PC-9 (cell line): ENCODE measurements around the gene SETD3. TPM values are rescaled to one million over a fixed set of nuclear protein-coding genes. Genes with fewer than 3 reads are reported as not detected.

Experiments used
- BruUV-seq: library from RNA; stranded (reverse); fragments of 400-500 nt; replicated peaks from 2 replicates; lab custom pipeline; 2021; lab: Mats Ljungman, UMichigan
- CTCF ChIA-PET: fragments of 300-600 bp; sonication (Branson Sonifier 250); formaldehyde crosslinking; loops from one replicate; lab custom pipeline; 2022; ENCODE audit warnings: antibody characterized with exemption; lab: Charles Lee
- POLR2A ChIA-PET: fragments of 300-600 bp; sonication (Branson Sonifier 250); formaldehyde crosslinking; loops from one replicate; lab custom pipeline; 2022; ENCODE audit warnings: antibody characterized with exemption; ENCODE audit not compliant: unreplicated experiment; lab: Charles Lee
- DNase-seq, 2 experiments: peaks; one replicate each; pipeline versions ENCODE4 v3.0.0 to v3.0.0-alpha.2; 2015 to 2022; ENCODE audit warnings: mixed read lengths in 1 of 2
- H2AFZ ChIP-seq: fragments of 200-600 bp; sonication (generic); 2 replicates; pipeline ENCODE4 v1.8.1; 2017; ENCODE audit warnings: antibody characterized with exemption
- H3F3A ChIP-seq: fragments of 200-600 bp; sonication (generic); 2 replicates; pipeline ENCODE4 v1.8.1; 2017; ENCODE audit warnings: antibody characterized with exemption, mild to moderate bottlenecking, low read depth; ENCODE audit not compliant: insufficient read depth
- H3K27ac ChIP-seq: fragments of 200-600 bp; sonication (generic); 2 replicates; pipeline ENCODE4 v1.6.1; 2016; ENCODE audit warnings: mixed run types
- H3K27me3 ChIP-seq: fragments of 200-600 bp; sonication (generic); 2 replicates; pipeline ENCODE4 v1.6.1; 2016; ENCODE audit warnings: low read depth, mixed run types; ENCODE audit not compliant: insufficient read depth
- H3K36me3 ChIP-seq: fragments of 200-600 bp; sonication (generic); 2 replicates; pipeline ENCODE4 v1.6.1; 2016; ENCODE audit warnings: low read depth, mixed run types
- H3K4me1 ChIP-seq: fragments of 200-600 bp; sonication (generic); replicated peaks from 2 replicates; pipeline ENCODE4 v1.6.1; 2016; ENCODE audit warnings: mixed run types; ENCODE audit not compliant: insufficient read depth
- H3K4me2 ChIP-seq: fragments of 200-600 bp; sonication (generic); 2 replicates; pipeline ENCODE4 v1.6.1; 2017; ENCODE audit warnings: mixed run types
- H3K4me3 ChIP-seq: fragments of 200-600 bp; sonication (generic); 2 replicates; pipeline ENCODE4 v1.6.1; 2016; ENCODE audit warnings: mixed run types
- H3K79me2 ChIP-seq: fragments of 200-600 bp; sonication (generic); 2 replicates; pipeline ENCODE4 v1.6.1; 2017; ENCODE audit warnings: low read depth, mixed run types
- H3K9me2 ChIP-seq: fragments of 200-600 bp; sonication (generic); 2 replicates; pipeline ENCODE4 v1.8.1; 2017; ENCODE audit warnings: mild to moderate bottlenecking; ENCODE audit not compliant: insufficient read depth
- H3K9me3 ChIP-seq: fragments of 200-600 bp; sonication (generic); 2 replicates; pipeline ENCODE4 v1.8.1; 2016; ENCODE audit warnings: low read depth; ENCODE audit not compliant: insufficient read depth
- H4K20me1 ChIP-seq: fragments of 200-600 bp; sonication (generic); 2 replicates; pipeline ENCODE4 v1.8.1; 2017; ENCODE audit not compliant: insufficient read depth
- EZH2 ChIP-seq: fragments of 200-600 bp; sonication (generic); IDR thresholded peaks from 2 replicates; pipeline ENCODE4 v1.8.0; 2017; ENCODE audit warnings: antibody characterized with exemption, low read depth
- intact Hi-C: fragments of 100-400 bp; cut with micrococcal nuclease; formaldehyde crosslinking; loops from one replicate; pipeline ENCODE4 v1.10.0; 2022; ENCODE audit not compliant: unreplicated experiment
- total RNA-seq: library from RNA; stranded (reverse); gene quantifications from 2 replicates; pipeline ENCODE4 v1.2.3, GENCODE V29; 2021
- TF ChIP-seq, protein P1 (sequence below): fragments of 200-600 bp; sonication (generic); conservative IDR thresholded peaks from 2 replicates; pipeline ENCODE4 v1.6.1; 2017; ENCODE audit warnings: mixed run types, antibody characterized with exemption, mild to moderate bottlenecking, moderate library complexity

The SETD3 gene
- total RNA-seq, 1 experiment from 2014 or later: 13.4 TPM

DNA sequence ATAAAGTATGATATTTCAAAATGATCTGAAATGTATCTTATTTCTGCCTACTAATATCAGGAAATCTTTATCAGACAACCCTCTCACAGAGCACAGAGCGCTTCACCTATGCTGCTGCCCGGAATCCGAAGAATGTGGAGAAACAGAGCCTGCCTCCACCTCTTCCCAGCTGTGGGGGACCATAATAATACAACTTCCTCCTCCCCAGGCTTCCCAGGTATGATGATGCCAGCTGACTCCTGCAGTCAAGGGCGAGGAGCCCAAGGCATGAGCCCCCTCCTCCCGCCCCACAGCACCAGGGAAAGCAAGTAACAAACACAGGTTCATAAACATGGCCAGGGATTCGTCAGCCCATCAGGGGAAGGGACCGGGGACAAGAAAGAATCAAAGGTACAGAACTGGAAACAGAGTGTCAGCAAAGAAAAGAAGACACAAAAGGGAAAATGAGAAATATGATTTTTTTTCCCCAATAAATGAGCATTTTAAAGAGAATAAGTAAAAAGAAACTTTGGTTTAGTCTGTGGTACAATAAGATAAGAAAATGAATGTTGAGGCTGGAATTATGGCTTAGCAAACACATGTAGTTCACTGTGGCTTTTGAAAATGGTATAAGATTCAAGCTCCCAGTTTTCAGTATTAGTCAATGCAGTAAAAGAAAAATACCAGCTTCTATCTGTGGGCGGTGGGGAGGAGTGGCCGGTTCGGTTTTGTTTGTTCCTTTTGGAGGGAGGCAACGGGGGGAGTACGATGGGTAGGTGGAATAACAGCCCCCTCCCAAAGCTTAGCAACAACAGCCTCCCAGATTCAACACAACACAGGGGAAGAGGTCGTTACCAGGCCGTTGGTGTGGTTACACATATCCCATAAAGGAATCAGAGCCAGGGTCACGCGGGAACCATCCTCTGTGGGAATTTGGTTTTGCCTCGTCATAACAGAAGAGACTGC, 68.3 kb downstream of the SETD3 start:
- no peaks in the 10 kb centered on the region for H3K9me3 ChIP-seq
- H3K27me3 ChIP-seq: no peaks in the 10 kb centered on the region
- no peaks in the 10 kb centered on the region for H3K36me3 ChIP-seq
- H3K79me2 ChIP-seq: no peaks in the 10 kb centered on the region
- TF ChIP-seq, protein P1, sequence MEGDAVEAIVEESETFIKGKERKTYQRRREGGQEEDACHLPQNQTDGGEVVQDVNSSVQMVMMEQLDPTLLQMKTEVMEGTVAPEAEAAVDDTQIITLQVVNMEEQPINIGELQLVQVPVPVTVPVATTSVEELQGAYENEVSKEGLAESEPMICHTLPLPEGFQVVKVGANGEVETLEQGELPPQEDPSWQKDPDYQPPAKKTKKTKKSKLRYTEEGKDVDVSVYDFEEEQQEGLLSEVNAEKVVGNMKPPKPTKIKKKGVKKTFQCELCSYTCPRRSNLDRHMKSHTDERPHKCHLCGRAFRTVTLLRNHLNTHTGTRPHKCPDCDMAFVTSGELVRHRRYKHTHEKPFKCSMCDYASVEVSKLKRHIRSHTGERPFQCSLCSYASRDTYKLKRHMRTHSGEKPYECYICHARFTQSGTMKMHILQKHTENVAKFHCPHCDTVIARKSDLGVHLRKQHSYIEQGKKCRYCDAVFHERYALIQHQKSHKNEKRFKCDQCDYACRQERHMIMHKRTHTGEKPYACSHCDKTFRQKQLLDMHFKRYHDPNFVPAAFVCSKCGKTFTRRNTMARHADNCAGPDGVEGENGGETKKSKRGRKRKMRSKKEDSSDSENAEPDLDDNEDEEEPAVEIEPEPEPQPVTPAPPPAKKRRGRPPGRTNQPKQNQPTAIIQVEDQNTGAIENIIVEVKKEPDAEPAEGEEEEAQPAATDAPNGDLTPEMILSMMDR: no peak
- no peak for TF ChIP-seq EZH2
- ChIA-PET CTCF (interaction anchor here (0.6 kb wide), 1 partner anchor 802 kb away, joined by 3 read pairs; no protein-coding TSS in a partner anchor), POLR2A (interaction anchor here (0.6 kb wide), 1 partner anchor 69 kb away, joined by 6 read pairs; the partner anchor contains the start of gene CCNK)
- no peaks in the 10 kb centered on the region for H4K20me1 ChIP-seq
- H3K4me2 ChIP-seq: no peak overlapping the region
- H3K27ac ChIP-seq: no peak overlapping the region
- H2AFZ ChIP-seq: no peak overlapping the region
- intact Hi-C loops: no loop called here
- H3K9me2 ChIP-seq: no peaks in the 10 kb centered on the region
- peak in 1 of 2 experiments; percentile 2 for DNase-seq
- BruUV-seq: no TSS peak
- no peaks in the 10 kb centered on the region for H3K4me1 ChIP-seq
- H3K4me3 ChIP-seq: no peak overlapping the region
- H3F3A ChIP-seq: no peaks in the 10 kb centered on the region

DNA sequence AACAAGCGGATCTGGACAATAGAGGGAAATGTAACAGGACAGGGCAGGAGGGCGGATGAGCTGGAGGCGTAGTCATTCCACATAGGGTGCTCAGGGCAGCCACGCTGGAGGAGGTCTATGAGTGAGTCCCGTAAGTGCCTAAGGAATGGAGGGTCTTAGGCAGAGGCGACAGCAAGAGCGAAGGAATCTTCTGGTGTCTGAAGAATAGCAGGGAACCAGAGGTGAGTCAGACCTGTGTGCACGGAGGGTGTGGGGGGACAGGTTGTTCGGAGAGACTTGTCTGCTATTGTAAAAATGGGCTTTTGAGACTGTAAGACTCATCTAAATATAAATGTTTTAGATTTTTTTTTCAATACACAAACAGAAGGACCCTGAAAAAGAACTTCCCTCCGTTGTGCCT, 70.6 kb downstream of the SETD3 start:
- POLR2A ChIA-PET: no interaction called here
- no peak for DNase-seq
- Histone ChIP-seq H2AFZ (no peak overlapping the region), H3K27me3 (no peaks in the 10 kb centered on the region), H3K9me2 (no peaks in the 10 kb centered on the region), H3F3A (no peaks in the 10 kb centered on the region), H3K9me3 (no peaks in the 10 kb centered on the region), H4K20me1 (no peaks in the 10 kb centered on the region), H3K4me1 (no peaks in the 10 kb centered on the region), H3K4me3 (no peak overlapping the region), H3K27ac (no peak overlapping the region), H3K36me3 (no peaks in the 10 kb centered on the region), H3K79me2 (no peaks in the 10 kb centered on the region), H3K4me2 (no peak overlapping the region)
- TF ChIP-seq, protein P1: no peak
- no peak for TF ChIP-seq EZH2
- CTCF ChIA-PET: no interaction called here
- intact Hi-C loops: no loop called here
- no TSS peak for BruUV-seq

DNA sequence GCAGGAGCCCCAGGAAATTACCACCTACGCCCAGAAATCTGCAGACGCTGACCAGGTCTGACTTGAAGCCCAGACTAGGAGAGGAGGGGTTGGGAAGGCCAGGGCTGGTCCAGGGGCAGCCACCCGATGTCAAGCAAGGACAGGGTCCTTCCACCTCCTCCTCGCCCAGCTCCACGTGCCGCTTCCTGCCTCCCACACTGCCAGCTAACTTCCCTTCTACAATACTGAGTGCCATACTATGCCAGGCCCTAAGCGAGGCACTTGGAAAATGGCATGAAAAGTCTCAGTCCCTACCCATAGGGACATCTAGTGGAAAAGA, 71.7 kb downstream of the SETD3 start:
- no peaks in the 10 kb centered on the region for H3K4me1 ChIP-seq
- no peak overlapping the region for H2AFZ ChIP-seq
- H3K4me2 ChIP-seq: no peak overlapping the region
- H3K9me2 ChIP-seq: no peaks in the 10 kb centered on the region
- no peaks in the 10 kb centered on the region for H3K9me3 ChIP-seq
- TF ChIP-seq EZH2: no peak
- TF ChIP-seq, protein P1: no peak
- no peaks in the 10 kb centered on the region for H3K27me3 ChIP-seq
- H3F3A ChIP-seq: no peaks in the 10 kb centered on the region
- DNase-seq: no peak
- intact Hi-C loops: no loop called here
- no peaks in the 10 kb centered on the region for H3K79me2 ChIP-seq
- no TSS peak for BruUV-seq
- H3K27ac ChIP-seq: no peak overlapping the region
- ChIA-PET CTCF (no interaction called here), POLR2A (no interaction called here)
- H4K20me1 ChIP-seq: no peaks in the 10 kb centered on the region
- no peaks in the 10 kb centered on the region for H3K36me3 ChIP-seq
- H3K4me3 ChIP-seq: no peak overlapping the region
